Mammary epithelial cell (primary cell): ENCODE measurements around the gene N4BP2.

Source experiments
- CTCF ChIP-seq, 2 donors: IDR thresholded peaks in 1 of 2; conservative IDR thresholded peaks in 1 of 2; 2 replicates each; pipeline ENCODE4 v1.5.1; 2011 to 2012; ENCODE audit warnings: inconsistent platforms in 2 of 2, low read length in 2 of 2, mild to moderate bottlenecking in 2 of 2, control low read depth in 1 of 2, low read depth in 1 of 2; ENCODE audit not compliant: insufficient read depth in 1 of 2; ENCODE audit errors: extremely low read depth in 1 of 2
- EZH2 ChIP-seq: IDR thresholded peaks from 2 replicates; pipeline ENCODE4 v1.6.1; 2012; ENCODE audit warnings: low read length, inconsistent platforms, borderline replicate concordance

- TF ChIP-seq EZH2: no peak
- no peak for TF ChIP-seq CTCF (conservative IDR thresholded peaks at IDR 0.05 in 1 of 2, IDR thresholded peaks at IDR 0.05 in 1 of 2; ENCODE audit: extremely low read depth in 1 of 2, insufficient read depth in 1 of 2, low read depth in 1 of 2, low read length in 2 of 2)
Observed at GRCh38 chr4:40190019-40190418, 133.4 kb downstream of the N4BP2 start.
